Measurements from ENCODE around the gene TMEM140.

DNA sequence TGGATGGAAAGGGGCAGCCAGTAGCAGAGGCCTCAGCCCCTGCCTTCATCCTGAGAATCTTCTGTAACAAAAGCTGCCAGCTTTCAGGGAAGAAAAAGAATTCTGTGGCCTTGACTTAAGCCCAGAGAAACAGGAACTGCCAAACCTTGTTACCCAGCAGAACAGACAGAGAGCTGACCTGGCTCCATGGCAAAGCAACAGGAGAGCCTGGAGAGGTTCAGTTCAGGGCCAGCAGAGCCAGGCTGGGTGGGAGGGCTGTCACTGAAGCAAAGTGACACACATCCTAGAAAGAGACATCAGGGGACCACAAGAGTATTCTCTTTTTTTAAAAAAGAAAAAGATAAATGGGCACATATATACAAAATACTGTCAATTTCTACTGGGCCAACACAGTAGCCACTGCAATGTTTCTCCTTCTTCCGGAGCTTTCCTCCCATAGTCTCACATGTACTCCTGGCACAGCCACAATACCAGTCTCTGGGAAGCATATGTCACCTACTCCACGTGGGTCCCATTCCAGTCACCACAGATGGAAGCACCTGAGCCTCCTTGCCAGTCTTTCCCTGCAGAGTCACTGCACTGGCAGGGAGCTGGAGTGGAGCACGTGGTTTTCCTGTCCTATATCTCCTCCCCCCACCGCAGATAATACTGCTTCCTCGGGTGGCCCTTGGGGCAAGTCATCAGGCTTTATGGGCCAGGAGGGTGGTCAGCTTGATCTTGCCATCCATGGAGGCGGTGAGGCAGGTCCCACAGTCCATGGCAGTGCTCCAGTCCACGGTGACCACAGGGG, 37.8 kb downstream of the TMEM140 start:
- TF ChIP-seq, protein P1, sequence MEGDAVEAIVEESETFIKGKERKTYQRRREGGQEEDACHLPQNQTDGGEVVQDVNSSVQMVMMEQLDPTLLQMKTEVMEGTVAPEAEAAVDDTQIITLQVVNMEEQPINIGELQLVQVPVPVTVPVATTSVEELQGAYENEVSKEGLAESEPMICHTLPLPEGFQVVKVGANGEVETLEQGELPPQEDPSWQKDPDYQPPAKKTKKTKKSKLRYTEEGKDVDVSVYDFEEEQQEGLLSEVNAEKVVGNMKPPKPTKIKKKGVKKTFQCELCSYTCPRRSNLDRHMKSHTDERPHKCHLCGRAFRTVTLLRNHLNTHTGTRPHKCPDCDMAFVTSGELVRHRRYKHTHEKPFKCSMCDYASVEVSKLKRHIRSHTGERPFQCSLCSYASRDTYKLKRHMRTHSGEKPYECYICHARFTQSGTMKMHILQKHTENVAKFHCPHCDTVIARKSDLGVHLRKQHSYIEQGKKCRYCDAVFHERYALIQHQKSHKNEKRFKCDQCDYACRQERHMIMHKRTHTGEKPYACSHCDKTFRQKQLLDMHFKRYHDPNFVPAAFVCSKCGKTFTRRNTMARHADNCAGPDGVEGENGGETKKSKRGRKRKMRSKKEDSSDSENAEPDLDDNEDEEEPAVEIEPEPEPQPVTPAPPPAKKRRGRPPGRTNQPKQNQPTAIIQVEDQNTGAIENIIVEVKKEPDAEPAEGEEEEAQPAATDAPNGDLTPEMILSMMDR (IDR thresholded peaks at IDR 0.05; ENCODE audit: low read length), result no peak
- TF ChIP-seq EZH2 (optimal IDR thresholded peaks at IDR 0.05; ENCODE audit: low read depth, low read length), result no peak

Data from MM.1S (cell line).